H9 (cell line): Measurements from ENCODE around the gene CTNNBL1. TPM values are rescaled to one million over a fixed set of nuclear protein-coding genes. Genes with fewer than 3 reads are reported as not detected.

Experiments used
- DNase-seq: peaks from one replicate; pipeline ENCODE4 v3.0.0-alpha.2; 2017
- H2AFZ ChIP-seq: one replicate; pipeline ENCODE4 v1.6.1; 2013; ENCODE audit warnings: mild to moderate bottlenecking, low read length, control low read depth, moderate library complexity
- H2AK5ac ChIP-seq: 2 replicates; pipeline ENCODE4 v1.6.1; 2013; ENCODE audit warnings: low read length, control low read depth, mixed read lengths; ENCODE audit not compliant: insufficient read length
- H2BK120ac ChIP-seq: one replicate; pipeline ENCODE4 v1.6.1; 2013; ENCODE audit warnings: low read depth, mild to moderate bottlenecking, low read length, control low read depth, inconsistent platforms; ENCODE audit not compliant: poor library complexity, severe bottlenecking
- H2BK12ac ChIP-seq: 2 replicates; pipeline ENCODE4 v1.6.1; 2013; ENCODE audit warnings: low read length, control low read depth, mixed read lengths, low read depth; ENCODE audit not compliant: insufficient read length
- H2BK15ac ChIP-seq: 2 replicates; pipeline ENCODE4 v1.6.1; 2013; ENCODE audit warnings: low read depth, low read length, control low read depth
- H2BK20ac ChIP-seq: one replicate; pipeline ENCODE4 v1.6.1; 2013; ENCODE audit warnings: low read depth, mild to moderate bottlenecking, low read length, control low read depth, inconsistent platforms; ENCODE audit not compliant: poor library complexity, severe bottlenecking
- H2BK5ac ChIP-seq: 2 replicates; pipeline ENCODE4 v1.6.1; 2013; ENCODE audit warnings: low read length, control low read depth, mixed read lengths; ENCODE audit not compliant: insufficient read length
- H3K14ac ChIP-seq: 2 replicates; pipeline ENCODE4 v1.6.1; 2013; ENCODE audit warnings: low read length, control low read depth; ENCODE audit not compliant: insufficient read depth
- H3K18ac ChIP-seq: 2 replicates; pipeline ENCODE4 v1.6.1; 2013; ENCODE audit warnings: low read depth, mild to moderate bottlenecking, mixed read lengths, low read length, control low read depth; ENCODE audit not compliant: insufficient read length
- H3K23ac ChIP-seq: 2 replicates; pipeline ENCODE4 v1.6.1; 2013; ENCODE audit warnings: low read length, control low read depth, mixed read lengths, low read depth; ENCODE audit not compliant: insufficient read length
- H3K23me2 ChIP-seq: 2 replicates; pipeline ENCODE4 v1.6.1; 2013; ENCODE audit warnings: low read depth, mild to moderate bottlenecking, mixed read lengths, low read length, control low read depth; ENCODE audit not compliant: insufficient read length, poor library complexity, severe bottlenecking
- H3K27ac ChIP-seq: 2 replicates; pipeline ENCODE4 v1.5.1; 2013; ENCODE audit warnings: low read length, control low read depth, mixed read lengths, low read depth; ENCODE audit not compliant: insufficient read length
- H3K27me3 ChIP-seq: 2 replicates; pipeline ENCODE4 v1.6.1; 2013; ENCODE audit warnings: low read length, control low read depth, inconsistent platforms; ENCODE audit not compliant: insufficient read depth
- H3K4ac ChIP-seq: 2 replicates; pipeline ENCODE4 v1.6.1; 2013; ENCODE audit warnings: low read depth, mild to moderate bottlenecking, control low read depth, inconsistent platforms, low read length, moderate library complexity
- H3K4me1 ChIP-seq: 2 replicates; pipeline ENCODE4 v1.6.1; 2013; ENCODE audit warnings: low read length, control low read depth, inconsistent platforms; ENCODE audit not compliant: insufficient read depth
- H3K4me2 ChIP-seq: 2 replicates; pipeline ENCODE4 v1.6.1; 2013; ENCODE audit warnings: low read length, control low read depth, mixed read lengths; ENCODE audit not compliant: insufficient read length, insufficient read depth
- H3K56ac ChIP-seq: 2 replicates; pipeline ENCODE4 v1.6.1; 2013; ENCODE audit warnings: low read depth, mild to moderate bottlenecking, mixed read lengths, low read length, control low read depth; ENCODE audit not compliant: insufficient read length
- H3K79me1 ChIP-seq: 2 replicates; pipeline ENCODE4 v1.6.1; 2013; ENCODE audit warnings: low read depth, mild to moderate bottlenecking, moderate library complexity, low read length, control low read depth, inconsistent platforms; ENCODE audit not compliant: insufficient read depth, poor library complexity, severe bottlenecking
- H3K79me2 ChIP-seq: 2 replicates; pipeline ENCODE4 v1.6.1; 2013; ENCODE audit warnings: low read length, control low read depth, inconsistent platforms; ENCODE audit not compliant: insufficient read depth
- H3K9ac ChIP-seq: 2 replicates; pipeline ENCODE4 v1.6.1; 2013; ENCODE audit warnings: low read length, control low read depth, mixed read lengths; ENCODE audit not compliant: insufficient read length; ENCODE audit errors: extremely low read depth
- H3K9me3 ChIP-seq: one replicate; pipeline ENCODE4 v1.6.1; 2013; ENCODE audit warnings: low read depth, low read length, inconsistent platforms; ENCODE audit not compliant: control insufficient read depth
- H3T11ph ChIP-seq: one replicate; pipeline ENCODE4 v1.6.1; 2013; ENCODE audit warnings: mild to moderate bottlenecking, low read length, control low read depth, inconsistent platforms
- H4K20me1 ChIP-seq: one replicate; pipeline ENCODE4 v1.6.1; 2013; ENCODE audit not compliant: control insufficient read depth, insufficient read length, insufficient read depth
- H4K5ac ChIP-seq: 2 replicates; pipeline ENCODE4 v1.6.1; 2013; ENCODE audit warnings: low read depth, mild to moderate bottlenecking, mixed read lengths, low read length, control low read depth; ENCODE audit not compliant: insufficient read length
- H4K8ac ChIP-seq: replicated peaks from 2 replicates; pipeline ENCODE4 v1.6.1; 2013; ENCODE audit warnings: low read length, control low read depth, mixed read lengths, low read depth; ENCODE audit not compliant: insufficient read length
- H4K91ac ChIP-seq: 2 replicates; pipeline ENCODE4 v1.6.1; 2013; ENCODE audit warnings: low read depth, mild to moderate bottlenecking, moderate library complexity, mixed read lengths, low read length, control low read depth; ENCODE audit not compliant: insufficient read length
- H3K27ac Mint-ChIP-seq, 3 experiments: 2 replicates in 2 of 3; 3 replicates in 1 of 3; pipeline ENCODE4 v1.8.0; 2020 to 2021; ENCODE audit warnings: mixed read lengths in 3 of 3, mild to moderate bottlenecking in 1 of 3, moderate library complexity in 1 of 3
- H3K27me3 Mint-ChIP-seq: 2 replicates; pipeline ENCODE4 v1.8.0; 2021; ENCODE audit warnings: low read depth, mild to moderate bottlenecking, moderate library complexity, mixed read lengths
- H3K36me3 Mint-ChIP-seq, 3 experiments: 2 replicates in 2 of 3; 3 replicates in 1 of 3; pipeline ENCODE4 v1.8.0; 2020 to 2021; ENCODE audit warnings: low read depth in 3 of 3, mixed read lengths in 3 of 3; ENCODE audit not compliant: insufficient read depth in 1 of 3
- H3K4me1 Mint-ChIP-seq, 2 experiments: 2 replicates each; pipeline ENCODE4 v1.8.0; 2020; ENCODE audit warnings: mixed read lengths in 2 of 2
- H3K4me3 Mint-ChIP-seq, 2 experiments: 2 replicates in 1 of 2; 3 replicates in 1 of 2; pipeline ENCODE4 v1.8.0; 2020 to 2021; ENCODE audit warnings: mild to moderate bottlenecking in 2 of 2, mixed read lengths in 2 of 2, moderate library complexity in 1 of 2
- H3K9me3 Mint-ChIP-seq, 2 experiments: 2 replicates in 1 of 2; 3 replicates in 1 of 2; pipeline ENCODE4 v1.8.0; 2020; ENCODE audit warnings: mild to moderate bottlenecking in 2 of 2, mixed read lengths in 2 of 2, moderate library complexity in 1 of 2
- WGBS: extraction: QIAGEN DNeasy Blood & Tissue Kit; methylation state at CpG from one replicate; pipeline ENCODE4 v1.1.7; 2013; ENCODE audit warnings: missing lambda C conversion rate, low lambda C conversion rate, mixed read lengths; ENCODE audit not compliant: insufficient read length; ENCODE audit errors: extremely low coverage; 5-methylcytosine and 5-hydroxymethylcytosine counted together
- total RNA-seq: library from RNA; stranded (reverse); gene quantifications from 2 replicates; pipeline ENCODE4 v1.2.1, GENCODE V29; 2021
- TF ChIP-seq, protein P1 (sequence below): fragments of 200-600 bp; sonication (generic); conservative IDR thresholded peaks from 3 replicates; pipeline ENCODE4 v1.8.0; 2021; ENCODE audit warnings: antibody characterized with exemption, mild to moderate bottlenecking

Gene CTNNBL1
- total RNA-seq, 1 experiment from 2014 or later = 67.2 TPM

DNA sequence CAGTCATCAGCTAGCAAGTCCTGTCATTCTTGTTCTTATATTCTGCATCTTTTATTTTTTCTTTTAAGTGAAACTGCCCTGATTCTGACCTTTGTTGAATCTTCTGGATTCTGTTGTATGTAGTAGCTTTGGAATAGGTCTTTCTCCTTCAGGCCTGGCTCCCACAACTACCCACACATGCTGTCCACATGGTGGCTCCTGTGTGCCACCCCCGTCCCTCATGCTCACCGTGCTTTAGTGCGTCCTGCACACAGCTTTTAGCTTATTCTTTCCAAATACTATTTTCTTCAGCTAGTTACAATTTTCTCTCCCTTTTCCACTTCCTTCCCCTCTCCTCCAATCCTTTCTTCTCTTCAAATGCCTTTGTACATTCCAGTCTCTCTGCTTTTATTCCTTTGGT is 61.8 kb downstream of the CTNNBL1 start:
- no peaks in the 10 kb centered on the region for H3K27me3 ChIP-seq
- H3K4ac ChIP-seq = no peak overlapping the region
- no peak for DNase-seq
- Mint-ChIP-seq H3K27me3 (no peaks in the 10 kb centered on the region), H3K4me3 (no peak overlapping the region), H3K27ac (peak overlapping the region in 1 of 3 experiments; percentile 41; a peak in 2 of 7 replicates), H3K36me3 (peaks cover 1 to 4% (median 2%) of the 10 kb centered on the region in 3 experiments; a peak in 4 of 7 replicates), H3K4me1 (peaks cover 7 to 13% of the 10 kb centered on the region in 2 experiments), H3K9me3 (no peaks in the 10 kb centered on the region)
- no peak overlapping the region for H3K27ac ChIP-seq
- WGBS = no CpG with 5 or more reads among the region's 3 CpGs
- no peak overlapping the region for H3K14ac ChIP-seq
- no peak overlapping the region for H2AFZ ChIP-seq
- H3K9ac ChIP-seq = no peak overlapping the region
- TF ChIP-seq, protein P1, sequence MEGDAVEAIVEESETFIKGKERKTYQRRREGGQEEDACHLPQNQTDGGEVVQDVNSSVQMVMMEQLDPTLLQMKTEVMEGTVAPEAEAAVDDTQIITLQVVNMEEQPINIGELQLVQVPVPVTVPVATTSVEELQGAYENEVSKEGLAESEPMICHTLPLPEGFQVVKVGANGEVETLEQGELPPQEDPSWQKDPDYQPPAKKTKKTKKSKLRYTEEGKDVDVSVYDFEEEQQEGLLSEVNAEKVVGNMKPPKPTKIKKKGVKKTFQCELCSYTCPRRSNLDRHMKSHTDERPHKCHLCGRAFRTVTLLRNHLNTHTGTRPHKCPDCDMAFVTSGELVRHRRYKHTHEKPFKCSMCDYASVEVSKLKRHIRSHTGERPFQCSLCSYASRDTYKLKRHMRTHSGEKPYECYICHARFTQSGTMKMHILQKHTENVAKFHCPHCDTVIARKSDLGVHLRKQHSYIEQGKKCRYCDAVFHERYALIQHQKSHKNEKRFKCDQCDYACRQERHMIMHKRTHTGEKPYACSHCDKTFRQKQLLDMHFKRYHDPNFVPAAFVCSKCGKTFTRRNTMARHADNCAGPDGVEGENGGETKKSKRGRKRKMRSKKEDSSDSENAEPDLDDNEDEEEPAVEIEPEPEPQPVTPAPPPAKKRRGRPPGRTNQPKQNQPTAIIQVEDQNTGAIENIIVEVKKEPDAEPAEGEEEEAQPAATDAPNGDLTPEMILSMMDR = peak; percentile 30; the same call in 1 of the 3 replicates
- H3K9me3 ChIP-seq = no peaks in the 10 kb centered on the region
- H3T11ph ChIP-seq = no peak overlapping the region
- no peak overlapping the region for H2BK15ac ChIP-seq
- no peak overlapping the region for H3K4me2 ChIP-seq
- H3K79me1 ChIP-seq = no peaks in the 10 kb centered on the region
- no peak overlapping the region for H3K56ac ChIP-seq
- H2AK5ac ChIP-seq = no peak overlapping the region
- H3K23me2 ChIP-seq = no peaks in the 10 kb centered on the region
- no peak overlapping the region for H3K23ac ChIP-seq
- peaks cover 2% of the 10 kb centered on the region; the same call in 1 of the 2 replicates for H3K4me1 ChIP-seq
- H2BK120ac ChIP-seq = no peak overlapping the region
- no peak overlapping the region for H2BK12ac ChIP-seq
- H2BK20ac ChIP-seq = no peak overlapping the region
- no peak overlapping the region for H2BK5ac ChIP-seq
- H4K5ac ChIP-seq = no peak overlapping the region
- no peak overlapping the region for H3K18ac ChIP-seq
- no peaks in the 10 kb centered on the region for H3K79me2 ChIP-seq
- H4K8ac ChIP-seq = no peak overlapping the region
- no peaks in the 10 kb centered on the region for H4K20me1 ChIP-seq
- H4K91ac ChIP-seq = no peak overlapping the region
